MV-4-11 (cell line): ENCODE results near the gene LIG3.
"Not testable (repeated sequence)": the region's sequence is repeated elsewhere in the genome, so short reads cannot be mapped to it uniquely, and the experiment has no call there.

Source experiments
- DNase-seq: peaks from one replicate; lab custom pipeline; 2025; lab: John Stamatoyannopoulos, UW

Gene LIG3

DNA sequence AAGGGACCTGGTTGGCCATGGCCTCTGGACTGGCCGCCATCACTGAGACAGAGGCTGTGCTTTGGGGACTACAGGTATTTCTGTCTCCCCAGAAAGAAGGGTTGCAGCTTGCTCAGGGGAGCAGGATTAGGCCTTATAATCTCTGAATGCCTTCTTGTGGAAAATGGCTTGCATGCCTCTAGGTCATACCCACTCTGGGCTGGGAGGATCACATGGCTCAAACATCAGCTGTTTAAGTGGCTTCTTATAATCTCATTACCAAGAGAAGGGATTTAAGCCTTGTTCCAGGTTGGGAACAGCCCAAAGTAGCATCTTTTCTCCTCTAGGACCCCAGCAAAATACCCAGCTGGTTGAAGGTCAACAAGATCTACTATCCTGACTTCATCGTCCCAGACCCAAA, 19.1 kb downstream of the LIG3 start:
- no peak for DNase-seq

DNA sequence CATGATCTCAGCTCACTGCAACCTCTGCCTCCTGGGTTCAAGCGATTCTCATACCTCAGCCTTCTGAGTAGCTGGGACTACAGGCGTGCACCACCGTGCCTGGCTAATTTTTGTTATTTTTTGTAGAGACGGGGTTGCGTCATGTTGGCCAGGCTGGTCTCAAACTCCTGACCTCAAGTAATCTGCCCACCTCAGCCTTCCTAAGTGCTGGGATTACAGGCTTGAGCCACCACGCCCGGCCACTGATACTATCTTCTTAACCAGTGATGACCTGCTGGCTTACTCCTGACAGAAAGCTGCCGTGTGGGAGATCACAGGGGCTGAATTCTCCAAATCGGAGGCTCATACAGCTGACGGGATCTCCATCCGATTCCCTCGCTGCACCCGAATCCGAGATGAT, 20.7 kb downstream of the LIG3 start:
- not testable (repeated sequence) for DNase-seq

DNA sequence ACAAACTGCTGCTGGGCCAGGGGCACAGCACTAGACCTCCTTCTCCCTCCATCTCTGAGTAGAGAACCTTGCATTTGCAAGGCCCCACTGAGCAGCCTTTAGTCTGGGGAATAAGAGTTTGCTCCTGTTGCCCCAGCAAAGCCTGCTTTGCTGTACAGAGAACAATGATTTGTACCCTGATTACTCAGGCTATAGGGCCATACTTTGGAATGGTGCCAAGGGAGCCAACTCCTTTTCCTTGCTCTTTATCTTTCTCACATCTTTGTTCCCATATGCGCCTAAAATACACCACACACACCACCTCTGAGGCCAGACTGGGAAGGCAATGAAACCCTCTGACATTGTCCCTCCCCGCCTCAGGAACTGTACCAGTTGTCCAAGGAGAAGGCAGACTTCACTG, 21.2 kb downstream of the LIG3 start:
- no peak for DNase-seq

DNA sequence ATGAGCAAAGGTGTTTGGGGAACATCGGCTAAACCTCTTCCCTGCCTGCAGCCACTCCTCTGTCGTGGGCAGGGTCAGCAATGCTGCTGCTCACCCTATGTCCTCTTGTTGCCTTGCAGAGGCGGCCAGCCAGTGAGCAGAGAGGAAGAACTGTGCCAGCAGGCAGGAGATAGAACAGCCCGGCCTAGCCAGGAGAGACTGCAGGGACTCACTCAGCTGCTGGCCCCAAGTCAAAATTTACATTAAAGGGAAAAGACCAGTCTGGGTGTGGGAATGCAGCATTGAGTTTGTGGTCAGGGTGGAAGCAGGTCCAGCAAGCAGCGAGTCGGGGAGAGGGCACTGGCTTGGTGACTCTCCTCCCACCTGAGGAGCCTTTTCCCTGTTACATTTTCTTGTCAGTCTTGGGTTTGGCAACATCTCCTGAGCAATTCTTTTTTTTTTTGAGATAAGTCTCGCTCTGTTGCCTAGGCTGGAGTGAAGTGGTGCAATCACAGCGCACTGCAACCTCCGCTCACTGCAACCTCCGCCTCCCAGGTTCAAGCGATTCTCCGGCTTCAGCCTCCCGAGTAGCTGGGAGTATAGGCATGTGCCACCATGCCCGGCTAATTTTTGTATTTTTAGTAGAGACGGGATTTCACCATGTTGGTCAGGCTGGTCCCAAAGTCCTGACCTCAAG, 22.7 kb downstream of the LIG3 start:
- DNase-seq, result no peak

DNA sequence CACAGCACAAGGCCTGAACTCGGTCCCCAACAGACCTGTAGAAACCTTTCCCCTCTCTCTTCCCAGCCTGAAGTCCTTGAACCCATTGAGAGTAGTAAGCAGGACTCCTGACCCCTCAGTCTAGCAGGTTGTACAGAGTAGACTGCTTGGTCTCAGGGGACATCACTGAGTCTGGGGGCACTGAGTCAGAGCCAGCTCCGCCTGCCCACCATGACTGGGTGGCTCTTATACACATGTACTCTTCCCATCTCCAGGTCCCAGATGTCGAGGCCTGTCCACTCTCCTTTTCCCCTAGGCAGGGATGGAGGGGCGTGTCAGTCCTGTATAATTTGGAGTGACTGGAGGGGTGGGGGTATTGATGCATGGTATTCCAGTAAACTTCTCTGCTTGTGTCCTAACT, 23.5 kb downstream of the LIG3 start:
- no peak for DNase-seq

DNA sequence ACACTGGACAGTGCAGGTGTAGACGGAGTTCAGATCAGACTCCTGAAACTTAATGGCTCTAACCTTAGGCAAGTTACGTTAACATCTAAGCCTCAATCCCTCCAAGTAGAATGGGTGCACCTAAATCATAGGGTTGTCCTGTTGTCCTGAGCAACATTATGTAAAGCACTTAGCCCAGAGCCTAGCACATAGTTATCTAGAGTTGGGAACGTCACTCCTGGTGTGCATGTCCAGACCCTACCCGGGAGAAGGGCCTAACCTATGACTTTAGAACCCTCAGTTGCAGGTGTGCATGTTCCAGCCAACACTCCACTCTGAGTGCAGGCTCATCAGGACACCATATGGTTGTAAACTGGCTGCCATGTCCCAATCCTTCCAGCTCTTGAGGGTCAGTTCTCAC, 26.0 kb downstream of the LIG3 start:
- no peak for DNase-seq

DNA sequence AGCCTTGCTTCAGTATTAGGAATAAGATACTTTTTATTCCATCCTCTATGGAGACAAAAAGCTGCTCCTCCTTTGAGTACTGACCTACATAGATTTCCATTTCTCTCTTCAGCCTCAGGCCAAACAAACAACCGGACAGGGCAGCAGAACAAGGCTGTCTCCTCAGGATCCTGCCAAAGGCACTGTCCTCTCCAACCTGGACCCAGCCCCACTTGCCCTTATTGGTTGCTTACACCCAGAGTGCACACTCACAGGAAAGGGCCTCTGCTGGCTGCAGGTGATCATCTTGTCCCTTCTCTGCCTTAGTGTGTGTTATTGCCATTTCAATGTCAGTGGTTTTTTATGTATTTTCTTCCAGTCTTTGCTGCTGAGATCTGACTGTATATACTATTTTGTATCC, 26.6 kb downstream of the LIG3 start:
- DNase-seq, result no peak

DNA sequence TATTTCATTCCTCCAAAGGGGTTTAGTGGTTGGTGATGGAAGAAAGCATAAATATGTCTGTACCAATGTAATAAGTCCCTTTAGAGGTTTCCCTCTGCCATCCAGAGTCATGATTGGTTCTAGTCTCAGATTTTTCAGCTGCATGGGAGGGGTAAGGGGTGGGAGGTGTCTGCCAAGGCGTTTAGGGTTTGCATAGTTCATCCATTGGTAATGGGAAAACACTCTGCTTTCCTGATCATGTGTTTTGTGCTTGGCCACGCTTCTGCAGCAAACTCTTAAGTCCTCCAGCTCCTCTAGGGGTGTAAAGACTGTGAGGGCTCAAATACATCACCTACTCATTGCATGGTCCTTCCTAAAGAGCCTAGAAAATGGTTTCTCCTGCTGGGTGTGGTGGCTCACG, 29.8 kb downstream of the LIG3 start:
- no peak for DNase-seq

DNA sequence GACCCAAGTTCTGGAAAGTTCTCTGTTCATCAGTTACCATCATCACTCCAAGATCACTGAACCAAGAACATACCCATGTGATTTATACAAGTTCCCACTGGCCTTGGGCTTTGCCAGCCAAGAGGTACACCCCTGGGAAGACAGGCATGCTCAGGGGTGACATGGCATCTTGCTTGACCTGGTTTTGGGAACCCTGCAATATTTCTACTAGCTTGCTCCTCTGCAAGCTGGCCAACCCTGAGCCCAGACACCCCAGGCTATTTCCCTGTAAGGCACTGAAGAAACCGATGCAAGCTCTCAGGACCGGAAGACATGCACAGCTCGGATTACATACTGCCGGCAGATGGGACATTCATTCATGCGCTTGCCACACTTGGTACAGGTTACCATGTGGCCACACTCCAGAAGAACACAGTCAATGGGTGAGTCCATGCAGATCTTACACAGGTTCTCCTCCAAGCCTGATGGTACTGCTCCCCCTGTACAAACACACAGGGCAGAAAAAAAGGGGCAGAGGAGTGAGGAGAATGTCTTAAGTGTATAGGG, 31.4 kb downstream of the LIG3 start:
- DNase-seq, result no peak

DNA sequence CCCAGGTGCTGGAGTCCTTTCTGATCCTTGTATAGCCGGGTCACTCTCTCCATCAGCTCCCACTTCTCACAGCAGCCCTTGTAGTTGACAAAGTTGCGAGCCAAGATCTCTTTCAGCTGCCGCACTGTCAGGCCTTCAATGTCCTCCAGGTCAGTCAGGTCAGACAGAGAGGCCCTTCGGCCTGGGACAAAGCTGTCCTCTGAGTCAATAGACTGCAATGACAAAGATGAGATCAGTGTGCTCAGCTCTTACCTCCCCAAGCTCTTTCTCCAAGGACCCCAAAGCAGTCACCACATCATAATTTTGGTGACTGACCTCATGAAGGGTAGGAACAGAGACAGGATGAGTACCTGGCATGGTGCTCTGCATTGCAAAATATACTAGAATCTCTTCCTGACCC, 36.1 kb downstream of the LIG3 start:
- no peak for DNase-seq

DNA sequence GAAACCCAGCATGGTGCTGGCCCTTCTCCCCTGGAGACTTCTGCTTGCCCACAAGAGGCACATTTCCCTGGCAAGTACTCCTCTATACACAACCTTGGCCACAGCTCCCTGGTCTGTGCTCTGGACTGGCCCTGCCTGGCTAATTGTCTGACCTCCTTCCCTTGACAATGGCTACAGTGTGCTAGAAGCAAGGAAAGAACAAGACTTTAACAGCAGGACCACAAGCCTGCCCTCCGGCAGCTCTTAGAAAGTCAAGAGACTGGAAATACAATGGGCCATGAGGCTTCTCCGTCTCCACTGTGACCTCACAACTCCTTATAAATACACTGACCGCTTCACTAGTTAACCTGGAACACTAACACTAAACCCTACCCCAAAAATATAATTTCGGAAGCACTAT, 36.7 kb downstream of the LIG3 start:
- DNase-seq, result no peak

DNA sequence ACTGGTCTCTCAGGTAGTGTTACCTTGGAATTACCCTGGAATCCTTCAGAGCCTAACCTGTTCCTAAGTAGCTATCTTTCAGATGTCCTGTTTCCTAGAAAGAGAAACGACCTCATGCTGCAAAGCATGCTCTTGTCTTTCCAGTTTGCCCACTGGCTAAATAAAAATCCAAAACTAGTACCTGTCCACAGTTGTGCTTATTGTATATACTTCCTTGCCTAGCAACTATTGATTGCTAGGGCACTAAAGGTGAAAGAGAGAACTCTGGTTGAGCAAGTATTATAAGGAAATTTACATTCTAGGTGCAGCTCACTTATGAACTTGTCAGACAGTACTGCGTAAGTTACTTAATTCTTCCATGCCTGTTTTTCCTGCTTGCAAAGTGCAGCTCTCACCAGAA, 38.5 kb downstream of the LIG3 start:
- no peak for DNase-seq

DNA sequence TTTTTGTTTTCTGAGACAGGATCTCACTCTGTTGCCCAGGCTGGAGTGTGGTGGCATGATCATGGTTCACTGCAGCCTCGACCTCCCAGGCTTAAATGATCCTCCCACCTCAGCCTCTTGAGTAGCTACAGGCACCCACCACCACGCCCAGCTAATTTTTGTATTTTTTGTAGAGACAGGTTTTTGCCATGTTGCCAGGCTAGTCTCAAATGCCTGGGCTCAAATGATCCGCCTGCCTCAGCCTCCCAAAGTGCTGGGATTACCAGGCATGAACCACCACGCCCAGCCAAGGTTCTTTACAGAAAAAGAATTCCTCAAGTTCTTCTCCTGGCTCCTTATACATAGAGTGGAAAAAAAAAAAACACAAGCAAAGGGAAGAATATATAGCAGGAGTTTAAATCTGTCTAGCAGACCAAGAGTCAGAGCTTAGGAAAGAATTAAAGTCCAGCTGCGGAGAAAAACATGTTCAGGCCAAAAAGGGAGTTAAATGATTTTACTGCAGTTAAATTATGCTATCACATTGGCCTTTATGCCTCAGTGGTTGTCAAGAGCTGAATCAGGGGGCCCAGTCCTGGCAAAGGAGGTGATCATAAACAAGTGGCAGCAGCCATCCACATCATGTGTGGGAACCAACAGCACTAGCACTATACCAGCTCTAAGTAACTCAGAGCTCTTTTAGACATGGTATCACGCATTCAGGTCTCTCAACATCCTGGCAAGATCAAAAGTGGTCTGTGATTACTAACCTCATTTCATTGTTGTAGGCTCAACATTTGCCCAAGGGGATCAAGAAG, 39.3 kb downstream of the LIG3 start:
- no peak for DNase-seq

DNA sequence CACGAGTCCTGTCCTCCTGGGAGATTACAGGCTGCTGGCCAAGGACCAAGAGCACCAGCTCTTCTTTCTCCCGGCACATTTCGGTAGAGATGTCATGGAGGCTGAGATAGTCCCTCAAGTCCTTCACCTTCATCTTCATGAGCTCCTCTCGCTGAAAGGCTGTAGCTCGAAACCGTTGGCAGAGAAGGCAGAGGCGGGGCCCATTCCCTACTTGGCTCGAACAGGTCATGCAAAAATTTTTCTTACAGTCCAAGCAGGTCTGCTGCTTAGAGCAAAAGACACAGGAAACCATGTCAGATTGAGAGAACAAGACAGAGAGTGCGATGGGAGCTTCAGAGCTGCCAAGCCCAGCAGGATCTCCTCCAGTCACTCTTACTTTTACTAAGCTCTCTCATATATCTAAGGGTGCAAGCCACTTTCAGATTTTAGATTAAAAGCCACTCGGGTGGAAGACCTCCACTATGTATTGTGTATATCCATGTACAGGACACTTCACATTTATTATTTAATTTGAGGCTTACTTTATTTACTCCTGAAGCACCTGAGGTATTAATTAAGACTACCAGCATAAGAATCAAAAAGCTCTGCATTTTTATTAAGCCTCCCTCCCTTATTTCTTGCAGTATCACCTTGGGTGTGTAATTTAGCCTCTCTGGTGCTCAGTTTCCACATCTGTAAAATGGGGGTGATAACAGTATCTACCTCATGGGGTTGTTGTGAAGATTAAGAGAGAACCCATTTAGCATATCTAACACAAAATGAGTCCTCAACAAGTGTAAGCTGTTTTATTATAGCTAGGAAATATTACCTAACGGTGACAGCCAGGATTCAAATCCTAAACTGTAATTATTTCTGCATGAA, 41.4 kb downstream of the LIG3 start:
- DNase-seq, result no peak

DNA sequence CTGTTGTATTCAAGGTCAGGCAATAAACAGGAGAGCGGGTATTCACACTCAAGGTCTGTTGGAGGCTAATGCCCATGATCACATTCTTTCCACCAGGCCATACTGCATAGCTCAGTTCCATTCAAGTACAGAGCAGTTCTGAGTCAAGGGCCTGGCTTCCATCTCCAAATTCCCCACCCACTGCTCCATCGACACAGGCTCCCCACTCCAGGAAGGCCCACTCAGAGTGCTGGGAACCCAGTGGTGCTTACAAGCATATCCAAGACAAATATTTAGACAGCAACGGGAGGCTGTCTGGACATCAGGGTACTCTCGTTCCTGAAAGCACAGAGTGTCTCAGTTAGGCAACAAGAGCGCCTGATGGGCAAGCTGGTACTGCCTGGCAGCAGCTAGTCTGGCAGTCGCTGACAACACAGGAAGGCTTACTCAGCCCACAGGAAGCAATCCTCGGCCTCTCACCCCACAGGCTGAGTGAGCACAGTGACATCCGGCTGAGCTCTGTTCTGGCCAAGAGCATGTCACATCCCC, 42.3 kb downstream of the LIG3 start:
- peak; percentile 79 for DNase-seq

DNA sequence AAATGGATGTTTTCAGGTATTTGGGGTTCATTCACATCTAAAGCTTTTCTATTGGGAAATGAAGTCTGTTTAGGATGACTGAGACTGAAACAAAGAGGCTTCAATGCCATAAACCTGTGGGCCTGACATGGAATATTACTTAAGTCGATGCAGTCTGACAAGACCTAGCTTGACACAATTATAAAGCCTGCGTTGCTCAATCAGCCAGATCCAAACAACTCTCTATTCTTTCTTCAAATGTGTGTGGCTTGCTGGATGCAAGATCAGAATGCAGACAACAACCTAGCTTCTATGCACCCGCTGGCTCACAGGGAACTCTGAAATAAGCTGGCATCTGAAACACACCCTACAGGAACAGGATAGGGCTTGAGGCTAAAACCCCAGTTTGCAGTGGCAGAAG, 43.2 kb downstream of the LIG3 start:
- peak; percentile 3 for DNase-seq

DNA sequence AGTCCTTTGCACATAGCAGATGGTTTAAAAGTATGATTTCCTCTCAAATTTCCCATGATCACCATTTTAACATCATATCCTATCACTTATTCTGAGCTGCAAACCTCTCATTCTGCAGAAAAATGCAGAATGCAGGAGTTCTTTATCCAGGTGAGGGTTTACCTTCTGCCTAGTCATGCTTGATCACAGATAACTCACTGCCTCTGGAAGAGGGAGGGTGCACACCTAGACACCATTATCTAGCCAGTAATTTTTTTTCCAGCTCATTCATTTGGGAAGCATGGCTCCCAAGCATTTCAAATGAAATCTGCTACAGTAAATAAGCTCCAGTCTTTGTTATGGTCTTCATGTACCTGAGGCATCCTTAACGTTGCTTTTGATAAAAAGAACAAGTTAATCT, 45.2 kb downstream of the LIG3 start:
- DNase-seq, result no peak

DNA sequence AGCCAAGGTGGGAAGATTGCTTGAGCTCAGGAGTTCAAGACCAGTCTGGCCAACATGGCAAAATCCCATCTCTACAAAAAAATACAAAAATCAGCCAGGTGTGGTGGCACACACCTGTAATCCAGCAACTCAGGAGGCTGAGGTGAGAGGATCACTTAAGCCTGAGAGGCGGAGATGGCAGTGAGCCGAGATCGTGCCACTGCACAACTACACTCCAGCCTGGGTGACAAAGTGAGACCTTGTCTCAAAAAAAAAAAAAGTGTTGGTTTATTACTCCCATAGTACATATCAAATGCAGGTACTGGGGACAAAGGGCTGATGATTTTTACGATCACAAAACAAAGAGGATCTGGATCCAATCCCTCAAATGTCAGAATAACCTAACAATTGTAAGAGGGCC, 47.8 kb downstream of the LIG3 start:
- not testable (repeated sequence) for DNase-seq

DNA sequence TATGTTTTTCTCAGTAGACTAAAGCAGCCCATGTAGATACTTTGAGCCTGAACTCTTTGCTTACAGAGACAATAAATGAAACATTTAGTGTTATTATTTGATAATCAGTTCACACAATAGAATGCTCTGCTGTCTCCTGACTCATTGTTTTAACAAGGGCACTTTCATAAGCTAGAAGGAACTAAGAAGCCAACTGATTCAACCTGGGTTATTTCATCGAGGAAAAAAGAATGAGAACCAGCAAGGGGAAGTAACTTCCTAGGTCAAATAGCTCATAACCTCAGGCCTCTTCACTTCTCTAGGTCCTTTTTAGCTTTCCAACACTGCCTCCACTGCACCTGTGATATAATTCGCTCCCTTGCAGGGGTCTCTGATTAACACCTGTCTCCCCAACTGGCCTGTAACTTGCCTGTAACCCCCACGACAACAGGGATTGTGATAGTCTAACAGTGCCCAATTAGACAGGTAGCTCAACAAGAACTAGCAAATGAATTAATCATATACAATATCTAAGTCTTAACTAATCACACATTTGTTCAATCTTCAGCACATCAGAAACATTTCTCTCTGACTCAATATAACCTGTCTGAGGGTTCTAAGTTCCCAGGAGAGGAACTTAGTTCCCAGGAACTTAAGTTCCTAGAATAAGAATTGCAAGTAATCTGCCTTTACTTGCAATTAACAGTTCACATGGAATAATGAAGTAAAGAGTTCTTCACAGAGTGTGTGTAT, 48.4 kb downstream of the LIG3 start:
- peak; percentile 70 for DNase-seq

DNA sequence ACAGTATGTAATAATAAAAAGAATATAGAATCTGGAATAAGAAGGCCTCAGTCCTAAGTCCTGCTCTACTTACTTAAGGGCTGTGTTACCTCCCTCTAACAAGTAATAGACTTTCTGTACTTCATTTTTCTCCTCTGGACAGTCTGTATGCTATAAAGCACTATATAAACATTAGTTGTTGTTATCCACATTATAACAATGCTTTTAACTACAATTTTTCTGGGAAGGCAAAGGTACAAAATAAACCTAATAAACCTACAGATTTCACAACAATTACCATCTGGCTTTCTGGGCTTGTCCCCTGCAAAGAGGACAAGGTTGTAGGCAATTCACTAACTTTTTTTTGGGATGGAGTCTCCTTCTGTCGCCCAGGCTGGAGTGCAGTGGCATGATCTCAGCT, 50.5 kb downstream of the LIG3 start:
- DNase-seq, result no peak

DNA sequence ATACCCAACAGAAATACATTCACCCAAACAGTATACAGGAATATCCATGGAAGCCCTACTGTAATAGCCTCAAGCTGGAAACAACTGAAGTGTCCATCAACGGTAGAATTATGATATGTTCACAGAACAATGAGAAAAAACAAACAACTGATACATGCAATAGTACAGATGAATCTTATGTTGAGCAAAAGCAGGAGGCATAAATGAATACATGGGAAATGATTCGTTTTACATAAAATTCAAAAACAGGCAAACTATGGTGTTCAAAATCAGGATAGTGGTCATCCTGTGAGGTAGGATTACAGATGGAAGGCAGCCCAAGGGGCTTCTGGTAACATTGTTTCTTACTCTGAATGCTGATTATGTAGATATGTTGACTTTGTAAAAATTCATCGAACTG, 58.1 kb downstream of the LIG3 start:
- DNase-seq, result no peak

DNA sequence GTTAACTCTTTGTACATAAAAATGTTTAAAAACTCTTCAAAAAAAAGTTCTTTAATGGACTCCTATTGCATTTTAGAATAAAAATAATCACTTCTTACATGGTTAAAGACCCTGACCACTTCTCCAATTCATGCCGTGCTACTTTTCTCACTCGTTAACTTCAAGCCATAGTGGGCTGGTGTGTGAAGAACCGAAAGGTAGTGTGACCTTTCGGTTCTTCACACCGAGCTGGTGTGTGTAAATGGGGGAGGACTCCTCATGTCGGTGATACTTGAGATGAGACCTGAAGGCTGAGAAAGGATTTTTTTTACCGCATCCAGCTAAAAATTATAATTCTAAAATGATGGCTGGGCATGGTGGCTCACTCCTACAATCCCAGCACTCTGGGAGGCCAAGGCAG, 61.1 kb downstream of the LIG3 start:
- DNase-seq, result no peak
